ENCODE data around the gene RAB3D.
"Not testable (repeated sequence)": the region's sequence is repeated elsewhere in the genome, so short reads cannot be mapped to it uniquely, and the experiment has no call there.

The RAB3D gene

GRCh38 chr19:11338569-11339253 lies 746 bp downstream of the RAB3D start:
- DNase-seq (ENCODE audit: low spot score) = no peak
- FAIRE-seq = no peak

- DNase-seq (ENCODE audit: low spot score) (no peak), FAIRE-seq (no peak)
These were observed 1.3 kb downstream of the RAB3D start for GRCh38 chr19:11338121-11338520.

GRCh38 chr19:11337080-11337479 lies 2.4 kb downstream of the RAB3D start:
- FAIRE-seq (no peak), DNase-seq (ENCODE audit: low spot score) (no peak)

- no peak for FAIRE-seq
- no peak for DNase-seq (ENCODE audit: low spot score)
These were observed 3.9 kb downstream of the RAB3D start for GRCh38 chr19:11335449-11336146.

GRCh38 chr19:11333838-11334237 lies 5.6 kb downstream of the RAB3D start:
- DNase-seq (ENCODE audit: low spot score); FAIRE-seq: not testable (repeated sequence)

- FAIRE-seq (no peak), DNase-seq (ENCODE audit: low spot score) (no peak)
These were observed 6.6 kb downstream of the RAB3D start for GRCh38 chr19:11332822-11333221.

GRCh38 chr19:11331502-11331901 lies 8.0 kb downstream of the RAB3D start:
- FAIRE-seq = no peak
- DNase-seq (ENCODE audit: low spot score) = no peak

- no peak for FAIRE-seq
- no peak for DNase-seq (ENCODE audit: low spot score)
These were observed 9.3 kb downstream of the RAB3D start for GRCh38 chr19:11330127-11330526.

- FAIRE-seq (no peak), DNase-seq (ENCODE audit: low spot score) (no peak)
These were observed 13.9 kb downstream of the RAB3D start for GRCh38 chr19:11325544-11325943.

- no peak for FAIRE-seq
- no peak for DNase-seq (ENCODE audit: low spot score)
These were observed 14.6 kb downstream of the RAB3D start for GRCh38 chr19:11324748-11325389.

GRCh38 chr19:11324079-11324661 lies 15.3 kb downstream of the RAB3D start:
- DNase-seq (ENCODE audit: low spot score) = peak; percentile 49
- FAIRE-seq = no peak

GRCh38 chr19:11323601-11324078 lies 15.8 kb downstream of the RAB3D start:
- DNase-seq (ENCODE audit: low spot score) (no peak), FAIRE-seq (no peak)

- FAIRE-seq (no peak), DNase-seq (ENCODE audit: low spot score) (no peak)
These were observed 17.0 kb downstream of the RAB3D start for GRCh38 chr19:11322269-11323024.

- DNase-seq (ENCODE audit: low spot score) (no peak), FAIRE-seq (no peak)
These were observed 18.0 kb downstream of the RAB3D start for GRCh38 chr19:11321191-11322126.

- not testable (repeated sequence) for FAIRE-seq; DNase-seq (ENCODE audit: low spot score)
These were observed 19.0 kb downstream of the RAB3D start for GRCh38 chr19:11320278-11320995.

GRCh38 chr19:11306337-11306736 lies 33.1 kb downstream of the RAB3D start:
- DNase-seq (ENCODE audit: low spot score) (no peak), FAIRE-seq (no peak)

GRCh38 chr19:11304936-11305335 lies 34.5 kb downstream of the RAB3D start:
- no peak for FAIRE-seq

GRCh38 chr19:11300811-11301120 lies 38.7 kb downstream of the RAB3D start:
- DNase-seq (ENCODE audit: low spot score) (no peak), FAIRE-seq (no peak)

More at GRCh38 chr19:11304936-11305335, 34.5 kb downstream of the RAB3D start:
- DNase-seq (ENCODE audit: low spot score) = no peak

- no peak for DNase-seq (ENCODE audit: low spot score)
- no peak for FAIRE-seq
These were observed 39.3 kb downstream of the RAB3D start for GRCh38 chr19:11299946-11300810.

Data from urothelium cell line (cell line).